Parathyroid adenoma (tissue), 2 donors: ENCODE results near the gene MAGI2.
"Not testable (repeated sequence)": the region's sequence is repeated elsewhere in the genome, so short reads cannot be mapped to it uniquely, and the experiment has no call there.

Experiments
- H2AFZ ChIP-seq: fragments of 300-600 bp; sonication (generic); one replicate; pipeline ENCODE4 v1.7.0; 2017; ENCODE audit warnings: antibody characterized with exemption, mild to moderate bottlenecking
- H3K27ac ChIP-seq: fragments of 300-600 bp; sonication (generic); one replicate; pipeline ENCODE4 v1.7.0; 2017
- H3K27me3 ChIP-seq: fragments of 300-600 bp; sonication (generic); one replicate; pipeline ENCODE4 v1.7.0; 2017; ENCODE audit warnings: low read length; ENCODE audit not compliant: control insufficient read depth, insufficient read depth
- H3K36me3 ChIP-seq: fragments of 300-600 bp; sonication (generic); one replicate; pipeline ENCODE4 v1.7.0; 2017; ENCODE audit warnings: low read length; ENCODE audit not compliant: control insufficient read depth, insufficient read depth
- H3K4me1 ChIP-seq: fragments of 300-600 bp; sonication (generic); one replicate; pipeline ENCODE4 v1.7.0; 2017; ENCODE audit warnings: control low read depth
- H3K4me2 ChIP-seq: fragments of 300-600 bp; sonication (generic); one replicate; pipeline ENCODE4 v1.7.0; 2017; ENCODE audit warnings: low read length
- H3K4me3 ChIP-seq: fragments of 300-600 bp; sonication (generic); one replicate; pipeline ENCODE4 v1.7.0; 2017; ENCODE audit warnings: low read depth, low read length
- H3K79me2 ChIP-seq: fragments of 300-600 bp; sonication (generic); one replicate; pipeline ENCODE4 v1.7.0; 2017; ENCODE audit warnings: control low read depth
- H3K9ac ChIP-seq: fragments of 300-600 bp; sonication (generic); one replicate; pipeline ENCODE4 v1.7.0; 2017; ENCODE audit warnings: mild to moderate bottlenecking
- H3K9me3 ChIP-seq: fragments of 300-600 bp; sonication (generic); one replicate; pipeline ENCODE4 v1.7.0; 2017; ENCODE audit warnings: low read length; ENCODE audit not compliant: control insufficient read depth
- TF ChIP-seq, protein P1 (sequence below): fragments of 300-600 bp; sonication (generic); IDR thresholded peaks from one replicate; pipeline ENCODE4 v1.7.0; 2017; ENCODE audit warnings: antibody characterized with exemption, mild to moderate bottlenecking
- donor health status: primary hyperparathyroidism.

MAGI2 gene

DNA sequence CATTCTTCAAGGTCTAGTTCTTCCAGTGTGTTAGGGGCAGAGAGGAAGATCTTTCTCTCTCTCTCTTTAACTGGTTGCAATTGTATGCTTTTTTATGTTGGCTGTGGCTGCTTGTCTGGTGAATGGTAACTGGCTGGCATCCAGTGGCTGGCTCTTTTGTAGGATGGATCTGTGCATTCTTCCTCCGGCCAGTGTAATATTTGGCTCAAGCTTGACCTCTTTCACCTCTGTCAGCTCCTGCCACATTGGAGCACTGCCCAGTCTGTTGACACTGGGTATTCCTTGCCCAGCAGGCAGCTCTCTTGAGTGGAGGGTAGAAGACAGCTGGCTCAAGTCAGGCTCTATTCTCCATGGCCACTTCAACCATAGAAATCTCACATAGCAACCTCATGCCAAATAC is 1126.6 kb downstream of the MAGI2 start:
- Histone ChIP-seq H3K9ac (no peak overlapping the region), H3K4me2 (no peak overlapping the region), H3K36me3 (no peaks in the 10 kb centered on the region), H3K9me3 (no peaks in the 10 kb centered on the region), H3K4me1 (no peaks in the 10 kb centered on the region), H2AFZ (no peak overlapping the region), H3K4me3 (no peak overlapping the region), H3K27me3 (no peaks in the 10 kb centered on the region), H3K79me2 (no peaks in the 10 kb centered on the region), H3K27ac (no peak overlapping the region)
- TF ChIP-seq, protein P1, sequence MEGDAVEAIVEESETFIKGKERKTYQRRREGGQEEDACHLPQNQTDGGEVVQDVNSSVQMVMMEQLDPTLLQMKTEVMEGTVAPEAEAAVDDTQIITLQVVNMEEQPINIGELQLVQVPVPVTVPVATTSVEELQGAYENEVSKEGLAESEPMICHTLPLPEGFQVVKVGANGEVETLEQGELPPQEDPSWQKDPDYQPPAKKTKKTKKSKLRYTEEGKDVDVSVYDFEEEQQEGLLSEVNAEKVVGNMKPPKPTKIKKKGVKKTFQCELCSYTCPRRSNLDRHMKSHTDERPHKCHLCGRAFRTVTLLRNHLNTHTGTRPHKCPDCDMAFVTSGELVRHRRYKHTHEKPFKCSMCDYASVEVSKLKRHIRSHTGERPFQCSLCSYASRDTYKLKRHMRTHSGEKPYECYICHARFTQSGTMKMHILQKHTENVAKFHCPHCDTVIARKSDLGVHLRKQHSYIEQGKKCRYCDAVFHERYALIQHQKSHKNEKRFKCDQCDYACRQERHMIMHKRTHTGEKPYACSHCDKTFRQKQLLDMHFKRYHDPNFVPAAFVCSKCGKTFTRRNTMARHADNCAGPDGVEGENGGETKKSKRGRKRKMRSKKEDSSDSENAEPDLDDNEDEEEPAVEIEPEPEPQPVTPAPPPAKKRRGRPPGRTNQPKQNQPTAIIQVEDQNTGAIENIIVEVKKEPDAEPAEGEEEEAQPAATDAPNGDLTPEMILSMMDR = no peak

DNA sequence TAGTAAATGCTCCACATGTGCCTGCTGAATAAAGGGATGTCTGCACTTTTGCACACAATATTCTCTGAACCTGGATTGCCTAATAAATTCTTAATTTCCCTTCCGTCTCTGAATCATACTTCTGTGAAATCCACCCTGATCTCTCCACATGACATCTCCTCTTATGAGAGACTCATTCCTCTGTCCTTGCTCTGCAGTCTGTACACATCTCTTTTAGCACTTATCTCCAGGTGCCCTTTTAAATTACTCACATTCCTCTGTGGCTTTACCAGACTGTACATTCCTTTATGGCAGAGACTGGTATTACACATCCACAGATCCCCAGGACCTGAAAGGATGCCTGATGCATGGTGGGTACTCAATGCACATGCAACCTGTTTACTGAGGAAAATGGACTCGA is 1127.3 kb downstream of the MAGI2 start:
- Histone ChIP-seq H3K36me3 (no peaks in the 10 kb centered on the region), H3K9ac (no peak overlapping the region), H3K79me2 (no peaks in the 10 kb centered on the region), H3K4me3 (no peak overlapping the region), H3K27me3 (no peaks in the 10 kb centered on the region), H3K27ac (no peak overlapping the region), H3K4me1 (no peaks in the 10 kb centered on the region), H3K4me2 (no peak overlapping the region), H2AFZ (no peak overlapping the region), H3K9me3 (no peaks in the 10 kb centered on the region)
- TF ChIP-seq, protein P1 = no peak

DNA sequence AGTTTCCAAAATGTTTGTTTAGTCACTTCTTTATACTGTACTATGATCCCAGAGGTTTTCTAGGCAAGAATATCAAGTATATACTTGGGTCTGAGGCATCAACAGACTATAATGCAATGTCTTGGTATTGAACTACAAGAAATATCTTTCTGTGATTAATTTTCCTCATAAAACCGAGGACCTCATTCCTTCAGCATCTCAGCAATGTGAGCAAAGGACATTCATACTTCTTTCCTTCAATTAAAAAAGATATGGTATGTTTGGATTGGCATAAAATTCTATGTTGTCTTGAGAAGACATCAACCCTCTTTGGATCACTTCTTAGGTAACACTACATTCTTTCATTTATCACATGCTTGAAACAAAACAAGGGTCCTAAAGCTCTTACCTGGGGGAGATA is 1130.3 kb downstream of the MAGI2 start:
- Histone ChIP-seq H3K4me1 (no peaks in the 10 kb centered on the region), H2AFZ (no peak overlapping the region), H3K27ac (no peak overlapping the region), H3K4me2 (no peak overlapping the region), H3K27me3 (no peaks in the 10 kb centered on the region), H3K79me2 (no peaks in the 10 kb centered on the region), H3K4me3 (no peak overlapping the region), H3K9ac (no peak overlapping the region), H3K36me3 (no peaks in the 10 kb centered on the region), H3K9me3 (no peaks in the 10 kb centered on the region)
- TF ChIP-seq, protein P1 = no peak

GRCh38 chr7:78322231-78322630 is 1131.2 kb downstream of the MAGI2 start:
- H3K27ac ChIP-seq, H3K27me3 ChIP-seq, H3K9me3 ChIP-seq, H3K79me2 ChIP-seq, H3K36me3 ChIP-seq, H3K4me3 ChIP-seq, H3K4me1 ChIP-seq, H3K4me2 ChIP-seq, H3K9ac ChIP-seq, H2AFZ ChIP-seq: not testable (repeated sequence)

- Histone ChIP-seq H3K4me2 (no peak overlapping the region), H3K4me3 (no peak overlapping the region), H3K36me3 (no peaks in the 10 kb centered on the region), H3K27ac (no peak overlapping the region), H3K79me2 (no peaks in the 10 kb centered on the region), H3K4me1 (no peaks in the 10 kb centered on the region), H2AFZ (no peak overlapping the region), H3K27me3 (no peaks in the 10 kb centered on the region), H3K9me3 (no peaks in the 10 kb centered on the region), H3K9ac (no peak overlapping the region)
- TF ChIP-seq, protein P1 = no peak
These were observed 1136.1 kb downstream of the MAGI2 start for GRCh38 chr7:78317371-78317770.
